Stimulated activated naive B cell treated with anti-CD40 and anti-IgM and Interleukin-4, amounts not matched to agents 10 μg/mL and 1 μg/mL and 100 μg/mL, for 72 hours (primary cell): Measurements from ENCODE around the gene AGPAT2.

ENCODE experiments used
- ATAC-seq, 2 donors: fragments of 150-1000 bp; cut with Tn5 transposase; replicated peaks; 2 replicates each; pipeline ENCODE4 v1.10.0; 2021; ENCODE audit warnings: moderate library complexity in 1 of 2
- DNase-seq: peaks from one replicate; pipeline ENCODE4 v3.0.0; 2021
- H3K27ac Mint-ChIP-seq: one replicate; pipeline ENCODE4 v1.8.0; 2022; ENCODE audit warnings: mild to moderate bottlenecking, mixed read lengths
- H3K27me3 Mint-ChIP-seq, 2 donors: one replicate each; pipeline ENCODE4 v1.8.0; 2022; ENCODE audit warnings: mixed read lengths in 2 of 2
- H3K36me3 Mint-ChIP-seq, 2 donors: one replicate each; pipeline ENCODE4 v1.8.0; 2022; ENCODE audit warnings: mixed read lengths in 2 of 2, mild to moderate bottlenecking in 1 of 2
- H3K4me1 Mint-ChIP-seq, 2 donors: one replicate each; pipeline ENCODE4 v1.8.0; 2022; ENCODE audit warnings: mixed read lengths in 2 of 2, mild to moderate bottlenecking in 1 of 2
- H3K4me3 Mint-ChIP-seq, 2 donors: one replicate each; pipeline ENCODE4 v1.8.0; 2022; ENCODE audit warnings: mild to moderate bottlenecking in 2 of 2, mixed read lengths in 2 of 2, moderate library complexity in 1 of 2
- H3K9me3 Mint-ChIP-seq, 2 donors: one replicate each; pipeline ENCODE4 v1.8.0; 2022; ENCODE audit warnings: mixed read lengths in 2 of 2, mild to moderate bottlenecking in 1 of 2

AGPAT2 gene

GRCh38 chr9:136665704-136666371 is 21.4 kb downstream of the AGPAT2 start:
- peaks cover 49 to 54% of the 10 kb centered on the region in 2 donors for H3K27me3 Mint-ChIP-seq
- peak; percentile 23 to 30 for ATAC-seq
- H3K4me3 Mint-ChIP-seq: no peak overlapping the region
- H3K36me3 Mint-ChIP-seq: no peaks in the 10 kb centered on the region
- peaks cover 12 to 26% of the 10 kb centered on the region in 2 donors for H3K4me1 Mint-ChIP-seq
- H3K9me3 Mint-ChIP-seq: no peaks in the 10 kb centered on the region
- DNase-seq: no peak
- no peak overlapping the region for H3K27ac Mint-ChIP-seq

GRCh38 chr9:136665111-136665703 is 22.1 kb downstream of the AGPAT2 start:
- Mint-ChIP-seq H3K4me3 (peak overlapping the region; percentile 78), H3K9me3 (no peaks in the 10 kb centered on the region), H3K4me1 (peaks cover 11 to 31% of the 10 kb centered on the region in 2 donors), H3K27me3 (peaks cover 54 to 60% of the 10 kb centered on the region in 2 donors), H3K36me3 (no peaks in the 10 kb centered on the region), H3K27ac (no peak overlapping the region)
- no peak for DNase-seq
- peak; percentile 29 to 46 for ATAC-seq

- Mint-ChIP-seq H3K27ac (no peak overlapping the region), H3K4me1 (peaks cover 11 to 41% of the 10 kb centered on the region in 2 donors), H3K36me3 (no peaks in the 10 kb centered on the region), H3K27me3 (peaks cover 56 to 70% of the 10 kb centered on the region in 2 donors), H3K9me3 (no peaks in the 10 kb centered on the region), H3K4me3 (peak overlapping the region in 1 of 2 donors; percentile 78)
- no peak for DNase-seq
- ATAC-seq: no peak
These were observed 23.0 kb downstream of the AGPAT2 start for GRCh38 chr9:136664000-136664915.

- Mint-ChIP-seq H3K36me3 (no peaks in the 10 kb centered on the region), H3K27ac (no peak within 1 kb of the TSS), H3K9me3 (no peaks in the 10 kb centered on the region), H3K4me1 (peaks cover 15 to 49% of the 10 kb centered on the region in 2 donors), H3K27me3 (peaks cover 59 to 75% of the 10 kb centered on the region in 2 donors), H3K4me3 (no peak within 1 kb of the TSS)
- no peak for DNase-seq
- no peak for ATAC-seq
These were observed 24.3 kb downstream of the AGPAT2 start, which contains the start of gene EGFL7 for GRCh38 chr9:136662656-136663581. EGFL7 (plus strand) TSS chr9:136662916; CDS start chr9:136668283, 5,367 bp downstream.

- H3K27me3 Mint-ChIP-seq: peaks cover 61 to 82% of the 10 kb centered on the region in 2 donors
- DNase-seq: no peak
- peaks cover 18 to 55% of the 10 kb centered on the region in 2 donors for H3K4me1 Mint-ChIP-seq
- no peak overlapping the region for H3K27ac Mint-ChIP-seq
- no peaks in the 10 kb centered on the region for H3K36me3 Mint-ChIP-seq
- no peak overlapping the region for H3K4me3 Mint-ChIP-seq
- no peaks in the 10 kb centered on the region for H3K9me3 Mint-ChIP-seq
- ATAC-seq: no peak
These were observed 25.0 kb downstream of the AGPAT2 start for GRCh38 chr9:136662326-136662655.

GRCh38 chr9:136661641-136662325 is 25.5 kb downstream of the AGPAT2 start:
- Mint-ChIP-seq H3K27ac (no peak overlapping the region), H3K4me1 (peaks cover 20 to 58% of the 10 kb centered on the region in 2 donors), H3K36me3 (no peaks in the 10 kb centered on the region), H3K9me3 (no peaks in the 10 kb centered on the region), H3K27me3 (peaks cover 64 to 85% of the 10 kb centered on the region in 2 donors), H3K4me3 (no peak overlapping the region)
- ATAC-seq (no peak), DNase-seq (no peak)

- ATAC-seq: no peak
- no peak overlapping the region for H3K4me3 Mint-ChIP-seq
- H3K4me1 Mint-ChIP-seq: peaks cover 24 to 60% of the 10 kb centered on the region in 2 donors
- H3K36me3 Mint-ChIP-seq: no peaks in the 10 kb centered on the region
- H3K27me3 Mint-ChIP-seq: peaks cover 66 to 87% of the 10 kb centered on the region in 2 donors
- no peaks in the 10 kb centered on the region for H3K9me3 Mint-ChIP-seq
- no peak for DNase-seq
- no peak overlapping the region for H3K27ac Mint-ChIP-seq
These were observed 26.2 kb downstream of the AGPAT2 start for GRCh38 chr9:136660971-136661550.

GRCh38 chr9:136659861-136660784 is 27.1 kb downstream of the AGPAT2 start:
- peaks cover 69 to 93% of the 10 kb centered on the region in 2 donors for H3K27me3 Mint-ChIP-seq
- no peaks in the 10 kb centered on the region for H3K36me3 Mint-ChIP-seq
- DNase-seq (no peak), ATAC-seq (no peak)
- H3K4me3 Mint-ChIP-seq: no peak overlapping the region
- H3K4me1 Mint-ChIP-seq: peaks cover 28 to 67% of the 10 kb centered on the region in 2 donors
- H3K27ac Mint-ChIP-seq: no peak overlapping the region
- no peaks in the 10 kb centered on the region for H3K9me3 Mint-ChIP-seq

GRCh38 chr9:136658849-136659535 is 28.3 kb downstream of the AGPAT2 start:
- DNase-seq (no peak), ATAC-seq (no peak)
- H3K9me3 Mint-ChIP-seq: no peaks in the 10 kb centered on the region
- H3K36me3 Mint-ChIP-seq: no peaks in the 10 kb centered on the region
- peaks cover 25 to 67% of the 10 kb centered on the region in 2 donors for H3K4me1 Mint-ChIP-seq
- peaks cover 68 to 91% of the 10 kb centered on the region in 2 donors for H3K27me3 Mint-ChIP-seq
- H3K27ac Mint-ChIP-seq: no peak overlapping the region
- no peak overlapping the region for H3K4me3 Mint-ChIP-seq

- DNase-seq (no peak), ATAC-seq (peak in 1 of 2 donors; percentile 13)
- peaks cover 66 to 89% of the 10 kb centered on the region in 2 donors for H3K27me3 Mint-ChIP-seq
- H3K4me3 Mint-ChIP-seq: no peak overlapping the region
- no peaks in the 10 kb centered on the region for H3K9me3 Mint-ChIP-seq
- no peaks in the 10 kb centered on the region for H3K36me3 Mint-ChIP-seq
- H3K4me1 Mint-ChIP-seq: peaks cover 25 to 67% of the 10 kb centered on the region in 2 donors
- H3K27ac Mint-ChIP-seq: peak overlapping the region; percentile 70
These were observed 29.0 kb downstream of the AGPAT2 start for GRCh38 chr9:136657974-136658848.
